ENCODE results near the gene SAE1. TPM values are rescaled to one million over a fixed set of nuclear protein-coding genes. Genes with fewer than 3 reads are reported as not detected.
A peak's percentile ranks its signal among the peaks of the same experiment; 100 is the strongest.

SAE1 gene
- total RNA-seq, 1 experiment from 2014 or later = 234 TPM

GRCh38 chr19:47186446-47187334 is 56.1 kb downstream of the SAE1 start:
- H3K9me3 Mint-ChIP-seq = no peaks in the 10 kb centered on the region

More at GRCh38 chr19:47186446-47187334, 56.1 kb downstream of the SAE1 start:
- no peak for DNase-seq
- Mint-ChIP-seq H3K27me3 (ENCODE audit: low read depth) (no peaks in the 10 kb centered on the region), H3K36me3 (ENCODE audit: insufficient read depth in 1 of 3, low read depth in 3 of 3) (peaks cover 39 to 74% (median 61%) of the 10 kb centered on the region in 3 experiments), H3K4me1 (peaks cover 7 to 12% of the 10 kb centered on the region in 2 experiments), H3K27ac (peak overlapping the region; percentile 79 to 85 (median 85)), H3K4me3 (no peak overlapping the region)
- Histone ChIP-seq H2AFZ (ENCODE audit: low read length) (no peak overlapping the region), H3K27ac (ENCODE audit: insufficient read length, low read depth, low read length) (no peak overlapping the region), H3K79me1 (ENCODE audit: insufficient read depth, low read depth, low read length, poor library complexity, severe bottlenecking) (peaks cover 8% of the 10 kb centered on the region), H2AK5ac (ENCODE audit: insufficient read length, low read length) (no peak overlapping the region), H3K56ac (ENCODE audit: insufficient read length, low read depth, low read length) (no peak overlapping the region), H4K20me1 (ENCODE audit: control insufficient read depth, insufficient read depth, insufficient read length) (no peaks in the 10 kb centered on the region), H2BK120ac (ENCODE audit: low read depth, low read length, poor library complexity, severe bottlenecking) (no peak overlapping the region), H3K14ac (ENCODE audit: insufficient read depth, low read length) (no peak overlapping the region), H2BK15ac (ENCODE audit: low read depth, low read length) (no peak overlapping the region), H3K23ac (ENCODE audit: insufficient read length, low read depth, low read length) (no peak overlapping the region), H2BK20ac (ENCODE audit: low read depth, low read length, poor library complexity, severe bottlenecking) (no peak overlapping the region), H3K79me2 (ENCODE audit: insufficient read depth, low read length) (0 out of 2 replicates have a peak, but pooled peaks cover 1% of the 10 kb centered on the region), H4K8ac (replicated peaks; ENCODE audit: insufficient read length, low read depth, low read length) (no peak overlapping the region), H3K4me1 (ENCODE audit: insufficient read depth, low read length) (no peaks in the 10 kb centered on the region), H3K4ac (ENCODE audit: low read depth, low read length) (no peak overlapping the region), H3K4me2 (ENCODE audit: insufficient read depth, insufficient read length, low read length) (no peak overlapping the region), H2BK5ac (ENCODE audit: insufficient read length, low read length) (no peak overlapping the region), H3K23me2 (ENCODE audit: insufficient read length, low read depth, low read length, poor library complexity, severe bottlenecking) (no peaks in the 10 kb centered on the region), H3K18ac (ENCODE audit: insufficient read length, low read depth, low read length) (no peak overlapping the region), H3K9ac (ENCODE audit: extremely low read depth, insufficient read length, low read length) (no peak overlapping the region), H3K9me3 (ENCODE audit: control insufficient read depth, low read depth, low read length) (no peaks in the 10 kb centered on the region), H2BK12ac (ENCODE audit: insufficient read length, low read depth, low read length) (no peak overlapping the region), H3K27me3 (ENCODE audit: insufficient read depth, low read length) (no peaks in the 10 kb centered on the region), H4K5ac (ENCODE audit: insufficient read length, low read depth, low read length) (no peak overlapping the region), H3T11ph (ENCODE audit: low read length) (no peak overlapping the region), H4K91ac (ENCODE audit: insufficient read length, low read depth, low read length) (no peak overlapping the region)
- TF ChIP-seq CTCF (conservative IDR thresholded peaks at IDR 0.05) = no peak
- WGBS (ENCODE audit: extremely low coverage, insufficient read length, low lambda C conversion rate) = no CpG with 5 or more reads among the region's 17 CpGs

All from H9 (cell line).